GM12878 (cell line): ENCODE results near the gene KLRF2. TPM values are rescaled to one million over a fixed set of nuclear protein-coding genes. Genes with fewer than 3 reads are reported as not detected.

Source experiments
- ATAC-seq: fragments of 200-7000 bp; cut with Tn5 transposase; 3 replicates; pipeline ENCODE4 v1.9.1; 2020; ENCODE audit warnings: mild to moderate bottlenecking, moderate library complexity
- BruUV-seq: library from RNA; stranded (reverse); fragments of 400-500 nt; replicated peaks from 2 replicates; lab custom pipeline; 2021; lab: Mats Ljungman, UMichigan
- CTCF ChIA-PET: fragments of 300-600 bp; sonication (Branson Sonifier 250); formaldehyde crosslinking; extraction: SDS; loops from one replicate; lab custom pipeline; 2021; ENCODE audit warnings: inconsistent platforms; lab: Yijun Ruan, JAX
- POLR2A ChIA-PET: fragments of 350-600 bp; formaldehyde crosslinking; extraction: SDS; loops from one replicate; lab custom pipeline; 2021; ENCODE audit warnings: inconsistent platforms; lab: Charles Lee
- RAD21 ChIA-PET: fragments of 300-600 bp; sonication (Branson Sonifier 250); formaldehyde crosslinking; loops from one replicate; lab custom pipeline; 2023; ENCODE audit warnings: antibody characterized with exemption; ENCODE audit not compliant: unreplicated experiment; lab: Charles Lee
- SMC1A ChIA-PET: fragments of 300-600 bp; sonication (Branson Sonifier 250); formaldehyde crosslinking; loops from one replicate; lab custom pipeline; 2023; ENCODE audit not compliant: unreplicated experiment, uncharacterized antibody; lab: Charles Lee
- DNase-seq: peaks from one replicate; pipeline ENCODE4 v3.0.0-alpha.2; 2011; ENCODE audit warnings: low read depth, low spot score
- FAIRE-seq: peaks from 3 replicates; lab custom pipeline; 2011; peaks lifted over from hg19 to GRCh38; lab: Jason Lieb, UNC
- H2AFZ ChIP-seq: 2 replicates; pipeline ENCODE4 v1.6.0; 2011; ENCODE audit warnings: low read depth, low read length, control low read depth; ENCODE audit not compliant: control insufficient read depth
- H3K27ac ChIP-seq: 2 replicates; pipeline ENCODE4 v1.5.1; 2011; ENCODE audit warnings: control low read depth; ENCODE audit not compliant: control insufficient read depth, insufficient read depth
- H3K27me3 ChIP-seq, 2 experiments: replicated peaks in 1 of 2; 2 replicates each; pipeline versions ENCODE4 v1.6.0 to v1.6.1; 2011; ENCODE audit warnings: low read length in 1 of 2; ENCODE audit not compliant: control insufficient read depth in 2 of 2, insufficient read depth in 2 of 2
- H3K36me3 ChIP-seq, 2 experiments: 2 replicates each; pipeline ENCODE4 v1.5.1; 2011; ENCODE audit warnings: low read length in 1 of 2; ENCODE audit not compliant: control insufficient read depth in 2 of 2, insufficient read depth in 2 of 2
- H3K4me1 ChIP-seq: 2 replicates; pipeline ENCODE4 v1.6.1; 2011; ENCODE audit warnings: mild to moderate bottlenecking, low read length, moderate library complexity, mixed read lengths; ENCODE audit not compliant: control insufficient read depth, insufficient read depth
- H3K4me2 ChIP-seq: 2 replicates; pipeline ENCODE4 v1.6.0; 2011; ENCODE audit warnings: control low read depth; ENCODE audit not compliant: control insufficient read depth, insufficient read depth
- H3K4me3 ChIP-seq: fragments of 200-600 bp; sonication (generic); 2 replicates; pipeline ENCODE4 v1.5.1; 2016
- H3K79me2 ChIP-seq: 2 replicates; pipeline ENCODE4 v1.6.0; 2011; ENCODE audit warnings: low read length; ENCODE audit not compliant: control insufficient read depth, insufficient read depth
- H3K9ac ChIP-seq: 2 replicates; pipeline ENCODE4 v1.8.0; 2011; ENCODE audit warnings: low read length, control low read depth, mixed read lengths; ENCODE audit not compliant: control insufficient read depth, insufficient read depth
- H3K9me3 ChIP-seq: replicated peaks from 3 replicates; pipeline ENCODE4 v1.5.1; 2011; ENCODE audit warnings: mild to moderate bottlenecking, low read length; ENCODE audit not compliant: control insufficient read depth, insufficient read depth
- H4K20me1 ChIP-seq: 2 replicates; pipeline ENCODE4 v1.6.0; 2011; ENCODE audit not compliant: control insufficient read depth, insufficient read depth
- PKNOX1 ChIP-seq: fragments of 450-650 bp; IDR thresholded peaks from 2 replicates; pipeline ENCODE4 v1.6.1; 2016; ENCODE audit warnings: mild to moderate bottlenecking
- SIX5 ChIP-seq: IDR thresholded peaks from 2 replicates; pipeline ENCODE4 v1.6.1; 2011; ENCODE audit warnings: mild to moderate bottlenecking, low read depth, low read length, moderate library complexity; ENCODE audit not compliant: severe bottlenecking
- TCF7 ChIP-seq: IDR thresholded peaks from 2 replicates; pipeline ENCODE4 v1.6.1; 2014; ENCODE audit warnings: antibody characterized with exemption, borderline replicate concordance
- WGBS: methylation state at CpG from one replicate; pipeline ENCODE4 v1.1.6; 2016; ENCODE audit warnings: low lambda C conversion rate; ENCODE audit not compliant: insufficient replicate concordance, insufficient coverage; ENCODE audit errors: missing lambda C conversion rate; 5-methylcytosine and 5-hydroxymethylcytosine counted together
- in situ Hi-C: fragments of 300-500 bp; cut with MboI; formaldehyde crosslinking; loops from 9 replicates; pipeline ENCODE4 v1.14.3; 2018; ENCODE audit warnings: mixed read lengths
- intact Hi-C: fragments of 100-400 bp; cut with micrococcal nuclease; formaldehyde crosslinking; loops from one replicate; pipeline ENCODE4 v1.14.2; 2022; ENCODE audit not compliant: unreplicated experiment
- polyA plus RNA-seq, 11 experiments: library from polyadenylated mRNA; depleted of rRNA in 4 of 11; unstranded in 6 of 11; stranded (reverse) in 5 of 11; fragments of >200 nt; fragmentation: Nextera tagmentation in 4 of 11; fragmentation: Illumina TruSeq in 1 of 11; extraction: Ambion mirVana in 4 of 11; extraction: Trizol in 1 of 11; gene quantifications; 1 replicate in 1 of 11; 2 replicates in 10 of 11; pipeline versions ENCODE4 v1.2.1 to v1.2.3, GENCODE V29; 2011 to 2016; ENCODE audit warnings: inconsistent platforms in 2 of 11, missing spikeins in 2 of 11, low read depth in 1 of 11
- total RNA-seq, 4 experiments: library from RNA; depleted of rRNA in 3 of 4; stranded (reverse); fragments of >200 nt in 3 of 4; fragmentation: Illumina TruSeq in 1 of 4; extraction: Trizol in 1 of 4; gene quantifications; 2 replicates each; pipeline versions ENCODE4 v1.2.1 to v1.2.3, GENCODE V29; 2013 to 2021
- TF ChIP-seq, protein P1 (sequence below): IDR thresholded peaks from 2 replicates; pipeline ENCODE4 v1.6.1; 2011; ENCODE audit warnings: borderline replicate concordance, low read depth, mild to moderate bottlenecking, moderate library complexity, low read length; ENCODE audit not compliant: insufficient read depth, poor library complexity, severe bottlenecking

Gene KLRF2
- total and polyA plus RNA-seq, 10 of the 15 experiments (the other 5 are each of a cell fraction or from before 2014, with no cell fraction given) = 0.15 to 2.1 (median 0.26) TPM; not detected in 6

- no peaks in the 10 kb centered on the region for H3K27me3 ChIP-seq
- ATAC-seq = no peak
- no peak for FAIRE-seq
- H3K4me1 ChIP-seq = no peaks in the 10 kb centered on the region
- in situ Hi-C loops (loop anchor here (5.0 kb wide), 2 partner anchors 110 to 180 kb away; no protein-coding TSS in a partner anchor), intact Hi-C loops (loop anchor here (1.0 kb wide), 1 partner anchor 177 kb away; no protein-coding TSS in a partner anchor)
- no peak overlapping the region for H3K9ac ChIP-seq
- DNase-seq = no peak
- SMC1A ChIA-PET = interaction anchor here (0.8 to 5.4 kb wide), 5 partner anchors 10 to 177 kb away, joined by 3 to 50 read pairs (median 3); no protein-coding TSS in a partner anchor
- RAD21 ChIA-PET = interaction anchor here (2.1 kb wide), 1 partner anchor 176 kb away, joined by 8 read pairs; no protein-coding TSS in a partner anchor
- CTCF ChIA-PET = interaction anchor here (0.8 to 5.1 kb wide), 5 partner anchors 13 to 180 kb away, joined by 3 to 97 read pairs (median 7); no protein-coding TSS in a partner anchor
- no peaks in the 10 kb centered on the region for H4K20me1 ChIP-seq
- no peak overlapping the region for H3K4me3 ChIP-seq
- no TSS peak for BruUV-seq
- no peaks in the 10 kb centered on the region for H3K36me3 ChIP-seq
- no peak overlapping the region for H3K27ac ChIP-seq
- POLR2A ChIA-PET = no interaction called here
- no peaks in the 10 kb centered on the region for H3K79me2 ChIP-seq
- no peak for TF ChIP-seq TCF7
- TF ChIP-seq, protein P1, sequence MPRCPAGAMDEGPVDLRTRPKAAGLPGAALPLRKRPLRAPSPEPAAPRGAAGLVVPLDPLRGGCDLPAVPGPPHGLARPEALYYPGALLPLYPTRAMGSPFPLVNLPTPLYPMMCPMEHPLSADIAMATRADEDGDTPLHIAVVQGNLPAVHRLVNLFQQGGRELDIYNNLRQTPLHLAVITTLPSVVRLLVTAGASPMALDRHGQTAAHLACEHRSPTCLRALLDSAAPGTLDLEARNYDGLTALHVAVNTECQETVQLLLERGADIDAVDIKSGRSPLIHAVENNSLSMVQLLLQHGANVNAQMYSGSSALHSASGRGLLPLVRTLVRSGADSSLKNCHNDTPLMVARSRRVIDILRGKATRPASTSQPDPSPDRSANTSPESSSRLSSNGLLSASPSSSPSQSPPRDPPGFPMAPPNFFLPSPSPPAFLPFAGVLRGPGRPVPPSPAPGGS = peak; percentile 30
- no peak overlapping the region for H3K4me2 ChIP-seq
- H3K9me3 ChIP-seq = no peaks in the 10 kb centered on the region
- 41% methylated on average over 3 of the region's 3 CpGs for WGBS
- H2AFZ ChIP-seq = no peak overlapping the region
These were observed 45.6 kb downstream of the KLRF2 start for GRCh38 chr12:9926876-9927275.

- Histone ChIP-seq H3K36me3 (no peaks in the 10 kb centered on the region), H3K4me3 (no peak overlapping the region), H3K9me3 (no peaks in the 10 kb centered on the region), H4K20me1 (no peaks in the 10 kb centered on the region), H3K4me1 (no peaks in the 10 kb centered on the region), H3K4me2 (no peak overlapping the region), H3K27ac (no peak overlapping the region), H3K79me2 (no peaks in the 10 kb centered on the region), H3K27me3 (no peaks in the 10 kb centered on the region), H3K9ac (no peak overlapping the region), H2AFZ (no peak overlapping the region)
- BruUV-seq = no TSS peak
- 29% methylated on average over 3 of the region's 3 CpGs for WGBS
- TF ChIP-seq PKNOX1 (peak; percentile 35; the same call in 1 of the 2 replicates), SIX5 (no peak)
- in situ Hi-C loops = loop anchor here (5.0 kb wide), 2 partner anchors 111 to 181 kb away; no protein-coding TSS in a partner anchor
- no peak for DNase-seq
- ChIA-PET CTCF (interaction anchor here (0.9 to 5.1 kb wide), 5 partner anchors 94 to 181 kb away, joined by 3 to 97 read pairs (median 7); no protein-coding TSS in a partner anchor), SMC1A (interaction anchor here (1.5 to 5.4 kb wide), 2 partner anchors 173 to 179 kb away, joined by 8 to 50 read pairs; no protein-coding TSS in a partner anchor), POLR2A (no interaction called here), RAD21 (interaction anchor here (2.1 kb wide), 1 partner anchor 178 kb away, joined by 8 read pairs; no protein-coding TSS in a partner anchor)
- FAIRE-seq = no peak
- ATAC-seq = no peak
- intact Hi-C loops = no loop called here
These were observed 47.3 kb downstream of the KLRF2 start for GRCh38 chr12:9928607-9929006.
